SJCRH30 (cell line): ENCODE results near the gene TRMT2B. TPM values are rescaled to one million over a fixed set of nuclear protein-coding genes. Genes with fewer than 3 reads are reported as not detected.
"Not testable (repeated sequence)": the region's sequence is repeated elsewhere in the genome, so short reads cannot be mapped to it uniquely, and the experiment has no call there.

Source experiments
- DNase-seq, 2 experiments: peaks; one replicate each; pipeline ENCODE4 v3.0.0-alpha.2; 2015 to 2020
- H3K27ac ChIP-seq: fragments of 250-450 bp; sonication (Bioruptor Pico); 2 replicates; pipeline ENCODE4 v1.5.1; 2020; ENCODE audit warnings: mild to moderate bottlenecking, moderate library complexity
- H3K27me3 ChIP-seq: fragments of 250-450 bp; sonication (Bioruptor Pico); 2 replicates; pipeline ENCODE4 v1.5.1; 2020; ENCODE audit warnings: mild to moderate bottlenecking, moderate library complexity
- H3K36me3 ChIP-seq: fragments of 250-450 bp; sonication (Bioruptor Pico); 2 replicates; pipeline ENCODE4 v1.5.1; 2020; ENCODE audit warnings: mild to moderate bottlenecking, moderate library complexity
- H3K4me1 ChIP-seq: fragments of 250-450 bp; sonication (Bioruptor Pico); 2 replicates; pipeline ENCODE4 v1.5.1; 2020; ENCODE audit warnings: mild to moderate bottlenecking, moderate library complexity
- H3K4me3 ChIP-seq: fragments of 250-450 bp; sonication (Bioruptor Pico); 2 replicates; pipeline ENCODE4 v1.5.1; 2020; ENCODE audit warnings: mild to moderate bottlenecking, moderate library complexity
- H3K9me3 ChIP-seq: fragments of 250-450 bp; sonication (Bioruptor Pico); replicated peaks from 2 replicates; pipeline ENCODE4 v1.5.1; 2020; ENCODE audit warnings: mild to moderate bottlenecking, moderate library complexity
- total RNA-seq: library from RNA; depleted of rRNA; stranded (reverse); fragments of >200 nt; shearing (Covaris generic); gene quantifications from 2 replicates; pipeline ENCODE4 v1.2.3, GENCODE V29; 2014

The TRMT2B gene
- total RNA-seq, 1 experiment from 2014 or later, result 15.4 TPM

- H3K27me3 ChIP-seq, result no peaks in the 10 kb centered on the region
- DNase-seq, result no peak
- no peaks in the 10 kb centered on the region for H3K4me1 ChIP-seq
- H3K27ac ChIP-seq, result no peak overlapping the region
- H3K9me3 ChIP-seq, result no peaks in the 10 kb centered on the region
- no peak overlapping the region for H3K4me3 ChIP-seq
- H3K36me3 ChIP-seq, result no peaks in the 10 kb centered on the region
These were observed 14.7 kb downstream of the TRMT2B start for GRCh38 chrX:101037231-101037630.

- Histone ChIP-seq H3K27me3 (no peaks in the 10 kb centered on the region), H3K27ac (no peak overlapping the region), H3K9me3 (no peaks in the 10 kb centered on the region), H3K4me1 (no peaks in the 10 kb centered on the region), H3K36me3 (no peaks in the 10 kb centered on the region), H3K4me3 (no peak overlapping the region)
- no peak for DNase-seq
These were observed 22.2 kb downstream of the TRMT2B start for GRCh38 chrX:101029665-101030064.

GRCh38 chrX:101028562-101028961 lies 23.3 kb downstream of the TRMT2B start:
- H3K27me3 ChIP-seq, result no peaks in the 10 kb centered on the region
- H3K4me1 ChIP-seq, result no peaks in the 10 kb centered on the region
- no peaks in the 10 kb centered on the region for H3K9me3 ChIP-seq
- no peak overlapping the region for H3K27ac ChIP-seq
- no peaks in the 10 kb centered on the region for H3K36me3 ChIP-seq
- no peak overlapping the region for H3K4me3 ChIP-seq
- no peak for DNase-seq

GRCh38 chrX:101025126-101025525 lies 26.8 kb downstream of the TRMT2B start:
- no peak for DNase-seq

GRCh38 chrX:101022020-101022419 lies 29.9 kb downstream of the TRMT2B start:
- H3K27ac ChIP-seq, result no peak overlapping the region
- H3K27me3 ChIP-seq, result no peaks in the 10 kb centered on the region
- no peak overlapping the region for H3K4me3 ChIP-seq
- DNase-seq, result no peak
- H3K9me3 ChIP-seq, result no peaks in the 10 kb centered on the region
- no peaks in the 10 kb centered on the region for H3K4me1 ChIP-seq
- peaks cover 2% of the 10 kb centered on the region; the same call in 1 of the 2 replicates for H3K36me3 ChIP-seq

More at GRCh38 chrX:101025126-101025525, 26.8 kb downstream of the TRMT2B start:
- Histone ChIP-seq H3K27me3 (no peaks in the 10 kb centered on the region), H3K4me3 (no peak overlapping the region), H3K4me1 (no peaks in the 10 kb centered on the region), H3K27ac (no peak overlapping the region), H3K36me3 (no peaks in the 10 kb centered on the region; the same call in 1 of the 2 replicates), H3K9me3 (no peaks in the 10 kb centered on the region)

GRCh38 chrX:101012031-101012430 lies 39.9 kb downstream of the TRMT2B start:
- peaks cover 16% of the 10 kb centered on the region for H3K36me3 ChIP-seq
- not testable (repeated sequence) for H3K27ac ChIP-seq, H3K9me3 ChIP-seq, DNase-seq, H3K4me3 ChIP-seq, H3K4me1 ChIP-seq, H3K27me3 ChIP-seq

- Histone ChIP-seq H3K4me1 (no peaks in the 10 kb centered on the region), H3K9me3 (no peaks in the 10 kb centered on the region), H3K36me3 (peaks cover 8% of the 10 kb centered on the region; the same call in 1 of the 2 replicates), H3K27me3 (no peaks in the 10 kb centered on the region), H3K27ac (no peak overlapping the region), H3K4me3 (no peak overlapping the region)
- no peak for DNase-seq
These were observed 42.8 kb downstream of the TRMT2B start for GRCh38 chrX:101009090-101009489.

- H3K4me3 ChIP-seq, result no peak overlapping the region
- H3K27ac ChIP-seq, result no peak overlapping the region
These were observed 52.5 kb downstream of the TRMT2B start for GRCh38 chrX:100999451-100999850.

GRCh38 chrX:100995469-100995868 lies 56.4 kb downstream of the TRMT2B start:
- Histone ChIP-seq H3K4me1 (peaks cover 11% of the 10 kb centered on the region), H3K27ac (peak overlapping the region; percentile 73), H3K4me3 (no peak overlapping the region), H3K36me3 (no peaks in the 10 kb centered on the region), H3K27me3 (no peaks in the 10 kb centered on the region), H3K9me3 (no peaks in the 10 kb centered on the region)
- DNase-seq, result peak; percentile 54 to 64

More at GRCh38 chrX:100999451-100999850, 52.5 kb downstream of the TRMT2B start:
- Histone ChIP-seq H3K36me3 (no peaks in the 10 kb centered on the region), H3K4me1 (peaks cover 11% of the 10 kb centered on the region), H3K27me3 (no peaks in the 10 kb centered on the region), H3K9me3 (no peaks in the 10 kb centered on the region)
- no peak for DNase-seq

GRCh38 chrX:100994352-100995281 lies 57.3 kb downstream of the TRMT2B start:
- H3K27me3 ChIP-seq, result no peaks in the 10 kb centered on the region
- H3K9me3 ChIP-seq, result no peaks in the 10 kb centered on the region
- H3K4me3 ChIP-seq, result no peak overlapping the region
- no peak for DNase-seq
- H3K36me3 ChIP-seq, result no peaks in the 10 kb centered on the region
- H3K4me1 ChIP-seq, result peaks cover 11% of the 10 kb centered on the region
- H3K27ac ChIP-seq, result peak overlapping the region; percentile 73

- Histone ChIP-seq H3K27me3 (no peaks in the 10 kb centered on the region), H3K4me1 (peaks cover 2% of the 10 kb centered on the region), H3K9me3 (no peaks in the 10 kb centered on the region), H3K36me3 (no peaks in the 10 kb centered on the region), H3K4me3 (no peak overlapping the region), H3K27ac (no peak overlapping the region)
- DNase-seq, result no peak
These were observed 61.8 kb downstream of the TRMT2B start for GRCh38 chrX:100990139-100990538.

- H3K4me3 ChIP-seq, result no peak overlapping the region
- no peaks in the 10 kb centered on the region for H3K27me3 ChIP-seq
- no peaks in the 10 kb centered on the region for H3K36me3 ChIP-seq
- no peaks in the 10 kb centered on the region for H3K9me3 ChIP-seq
- no peak overlapping the region for H3K27ac ChIP-seq
- DNase-seq, result no peak
- H3K4me1 ChIP-seq, result no peaks in the 10 kb centered on the region
These were observed 67.1 kb downstream of the TRMT2B start for GRCh38 chrX:100984818-100985217.

GRCh38 chrX:100981498-100981845 lies 70.4 kb downstream of the TRMT2B start:
- H3K36me3 ChIP-seq, H3K4me3 ChIP-seq, H3K9me3 ChIP-seq, H3K27ac ChIP-seq, H3K27me3 ChIP-seq, DNase-seq, H3K4me1 ChIP-seq: not testable (repeated sequence)

GRCh38 chrX:100980608-100981497 lies 71.1 kb downstream of the TRMT2B start:
- Histone ChIP-seq H3K4me3 (no peak overlapping the region), H3K4me1 (no peaks in the 10 kb centered on the region), H3K36me3 (no peaks in the 10 kb centered on the region), H3K27me3 (no peaks in the 10 kb centered on the region), H3K9me3 (no peaks in the 10 kb centered on the region), H3K27ac (no peak overlapping the region)
- peak; percentile 13 to 20 for DNase-seq
